ENCODE data around the gene GP9. TPM values are rescaled to one million over a fixed set of nuclear protein-coding genes. Genes with fewer than 3 reads are reported as not detected.

Gene GP9
- total RNA-seq, 1 experiment from 2014 or later: not detected

- Histone ChIP-seq H2BK12ac (ENCODE audit: insufficient read length, low read depth, low read length) (no peak overlapping the region), H2BK20ac (ENCODE audit: low read depth, low read length, poor library complexity, severe bottlenecking) (no peak overlapping the region), H3K9ac (ENCODE audit: extremely low read depth, insufficient read length, low read length) (no peak overlapping the region), H3K23me2 (ENCODE audit: insufficient read length, low read depth, low read length, poor library complexity, severe bottlenecking) (no peaks in the 10 kb centered on the region), H2AK5ac (ENCODE audit: insufficient read length, low read length) (no peak overlapping the region), H4K91ac (ENCODE audit: insufficient read length, low read depth, low read length) (no peak overlapping the region), H3K79me1 (ENCODE audit: insufficient read depth, low read depth, low read length, poor library complexity, severe bottlenecking) (no peaks in the 10 kb centered on the region), H3K23ac (ENCODE audit: insufficient read length, low read depth, low read length) (no peak overlapping the region), H3K79me2 (ENCODE audit: insufficient read depth, low read length) (no peaks in the 10 kb centered on the region), H4K8ac (replicated peaks; ENCODE audit: insufficient read length, low read depth, low read length) (no peak overlapping the region), H3K4ac (ENCODE audit: low read depth, low read length) (no peak overlapping the region), H3K4me2 (ENCODE audit: insufficient read depth, insufficient read length, low read length) (no peak overlapping the region), H2BK120ac (ENCODE audit: low read depth, low read length, poor library complexity, severe bottlenecking) (no peak overlapping the region), H4K5ac (ENCODE audit: insufficient read length, low read depth, low read length) (no peak overlapping the region), H3K56ac (ENCODE audit: insufficient read length, low read depth, low read length) (no peak overlapping the region), H2BK15ac (ENCODE audit: low read depth, low read length) (no peak overlapping the region), H3K27me3 (ENCODE audit: insufficient read depth, low read length) (no peaks in the 10 kb centered on the region), H2AFZ (ENCODE audit: low read length) (no peak overlapping the region), H3K14ac (ENCODE audit: insufficient read depth, low read length) (no peak overlapping the region), H3K9me3 (ENCODE audit: control insufficient read depth, low read depth, low read length) (no peaks in the 10 kb centered on the region), H3K27ac (ENCODE audit: insufficient read length, low read depth, low read length) (no peak overlapping the region), H4K20me1 (ENCODE audit: control insufficient read depth, insufficient read depth, insufficient read length) (no peaks in the 10 kb centered on the region), H3K4me1 (ENCODE audit: insufficient read depth, low read length) (no peaks in the 10 kb centered on the region), H2BK5ac (ENCODE audit: insufficient read length, low read length) (no peak overlapping the region), H3K18ac (ENCODE audit: insufficient read length, low read depth, low read length) (no peak overlapping the region), H3T11ph (ENCODE audit: low read length) (no peak overlapping the region)
- H3K36me3 Mint-ChIP-seq (ENCODE audit: insufficient read depth in 1 of 3, low read depth in 3 of 3): no peaks in the 10 kb centered on the region
- TF ChIP-seq CTCF (conservative IDR thresholded peaks at IDR 0.05): no peak
- peaks cover 8% of the 10 kb centered on the region for H3K27me3 Mint-ChIP-seq (ENCODE audit: low read depth)
- no peaks in the 10 kb centered on the region for H3K4me1 Mint-ChIP-seq
- no CpG with 5 or more reads among the region's 12 CpGs for WGBS (ENCODE audit: extremely low coverage, insufficient read length, low lambda C conversion rate)
- peak overlapping the region in 1 of 3 experiments; percentile 91; a peak in 2 of 7 replicates for H3K27ac Mint-ChIP-seq
- H3K4me3 Mint-ChIP-seq: no peak overlapping the region
- no peaks in the 10 kb centered on the region for H3K9me3 Mint-ChIP-seq
- DNase-seq: no peak
Measured at GRCh38 chr3:129085165-129085715, 24.7 kb downstream of the GP9 start.

Data from H9 (cell line).